Measurements from ENCODE around the gene NUDCD2.
"Not testable (repeated sequence)": the region's sequence is repeated elsewhere in the genome, so short reads cannot be mapped to it uniquely, and the experiment has no call there.

NUDCD2 gene

DNA sequence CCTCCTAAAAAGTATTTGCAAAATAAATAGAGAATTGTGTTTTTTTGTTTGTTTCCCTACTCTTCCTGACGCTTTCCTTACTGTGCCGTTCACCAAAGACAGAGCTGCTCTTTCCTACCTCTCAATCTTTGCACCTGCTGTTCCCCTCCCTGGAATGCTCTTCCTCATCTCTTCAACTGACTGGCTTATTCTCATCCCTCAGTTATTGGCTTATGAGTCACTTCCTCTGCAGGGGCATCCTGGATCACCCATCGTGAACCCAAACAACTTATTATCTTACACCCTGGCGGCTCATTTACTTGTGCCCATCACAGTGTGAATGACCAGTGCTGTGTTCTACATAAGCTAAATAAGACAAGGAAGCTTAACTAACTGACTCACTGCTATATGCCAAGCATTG is 58.6 kb downstream of the NUDCD2 start:
- TF ChIP-seq, protein P1, sequence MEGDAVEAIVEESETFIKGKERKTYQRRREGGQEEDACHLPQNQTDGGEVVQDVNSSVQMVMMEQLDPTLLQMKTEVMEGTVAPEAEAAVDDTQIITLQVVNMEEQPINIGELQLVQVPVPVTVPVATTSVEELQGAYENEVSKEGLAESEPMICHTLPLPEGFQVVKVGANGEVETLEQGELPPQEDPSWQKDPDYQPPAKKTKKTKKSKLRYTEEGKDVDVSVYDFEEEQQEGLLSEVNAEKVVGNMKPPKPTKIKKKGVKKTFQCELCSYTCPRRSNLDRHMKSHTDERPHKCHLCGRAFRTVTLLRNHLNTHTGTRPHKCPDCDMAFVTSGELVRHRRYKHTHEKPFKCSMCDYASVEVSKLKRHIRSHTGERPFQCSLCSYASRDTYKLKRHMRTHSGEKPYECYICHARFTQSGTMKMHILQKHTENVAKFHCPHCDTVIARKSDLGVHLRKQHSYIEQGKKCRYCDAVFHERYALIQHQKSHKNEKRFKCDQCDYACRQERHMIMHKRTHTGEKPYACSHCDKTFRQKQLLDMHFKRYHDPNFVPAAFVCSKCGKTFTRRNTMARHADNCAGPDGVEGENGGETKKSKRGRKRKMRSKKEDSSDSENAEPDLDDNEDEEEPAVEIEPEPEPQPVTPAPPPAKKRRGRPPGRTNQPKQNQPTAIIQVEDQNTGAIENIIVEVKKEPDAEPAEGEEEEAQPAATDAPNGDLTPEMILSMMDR (IDR thresholded peaks at IDR 0.05): no peak
- no peak for DNase-seq
- Mint-ChIP-seq H3K27me3 (ENCODE audit: low read depth, poor library complexity) (peaks cover 4% of the 10 kb centered on the region), H3K9me3 (no peaks in the 10 kb centered on the region), H3K4me3 (no peak overlapping the region), H3K4me1 (no peaks in the 10 kb centered on the region), H3K36me3 (ENCODE audit: low read depth) (no peaks in the 10 kb centered on the region), H3K27ac (no peak overlapping the region)

DNA sequence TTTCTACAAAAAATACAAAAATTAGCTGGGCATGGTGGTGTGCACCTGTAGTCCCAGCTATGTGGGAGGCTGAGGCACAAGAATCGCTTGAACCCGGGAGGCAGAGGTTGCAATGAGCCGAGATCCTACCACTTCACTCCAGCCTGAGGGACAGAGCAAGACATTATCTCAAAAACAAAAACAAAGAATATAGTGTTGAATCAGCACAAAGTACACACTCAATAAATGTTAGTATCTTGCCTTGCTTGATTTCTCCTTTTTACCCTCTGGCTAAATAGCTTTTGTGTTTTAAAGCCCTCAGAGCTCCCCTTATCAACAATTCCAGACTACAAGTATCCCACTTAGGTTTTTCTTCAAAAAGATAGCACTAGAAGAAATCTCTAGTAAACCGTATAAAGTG is 60.0 kb downstream of the NUDCD2 start:
- H3K9me3 Mint-ChIP-seq: peaks cover 3% of the 10 kb centered on the region
- H3K36me3 Mint-ChIP-seq (ENCODE audit: low read depth): no peaks in the 10 kb centered on the region
- no peak overlapping the region for H3K4me3 Mint-ChIP-seq
- DNase-seq: no peak
- H3K4me1 Mint-ChIP-seq: no peaks in the 10 kb centered on the region
- peaks cover 10% of the 10 kb centered on the region for H3K27me3 Mint-ChIP-seq (ENCODE audit: low read depth, poor library complexity)
- H3K27ac Mint-ChIP-seq: no peak overlapping the region
- TF ChIP-seq, protein P1 (IDR thresholded peaks at IDR 0.05): no peak

DNA sequence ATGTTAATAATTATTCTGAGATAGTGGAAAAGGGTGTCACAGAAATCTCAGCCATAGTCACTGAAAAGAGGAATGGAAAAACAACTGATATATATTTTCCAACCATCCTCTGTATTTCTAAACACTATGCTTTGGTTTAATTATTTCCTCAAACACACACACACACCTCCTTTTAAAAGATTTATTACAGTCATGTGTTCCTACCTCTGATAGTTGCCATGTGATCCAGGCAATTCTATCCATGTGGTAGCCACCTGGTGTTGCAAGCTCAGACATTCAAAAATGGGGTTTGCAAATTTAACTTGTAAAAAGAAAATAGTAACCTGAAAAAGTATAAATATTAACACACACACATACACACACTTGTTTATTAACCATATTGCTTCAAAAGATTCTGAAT is 62.5 kb downstream of the NUDCD2 start:
- Mint-ChIP-seq H3K9me3 (peaks cover 28% of the 10 kb centered on the region), H3K27ac (peak overlapping the region; percentile 4), H3K4me3 (no peak overlapping the region), H3K27me3 (ENCODE audit: low read depth, poor library complexity) (peaks cover 13% of the 10 kb centered on the region), H3K36me3 (ENCODE audit: low read depth) (peaks cover 5% of the 10 kb centered on the region), H3K4me1 (no peaks in the 10 kb centered on the region)
- DNase-seq: no peak
- TF ChIP-seq, protein P1 (IDR thresholded peaks at IDR 0.05): no peak

DNA sequence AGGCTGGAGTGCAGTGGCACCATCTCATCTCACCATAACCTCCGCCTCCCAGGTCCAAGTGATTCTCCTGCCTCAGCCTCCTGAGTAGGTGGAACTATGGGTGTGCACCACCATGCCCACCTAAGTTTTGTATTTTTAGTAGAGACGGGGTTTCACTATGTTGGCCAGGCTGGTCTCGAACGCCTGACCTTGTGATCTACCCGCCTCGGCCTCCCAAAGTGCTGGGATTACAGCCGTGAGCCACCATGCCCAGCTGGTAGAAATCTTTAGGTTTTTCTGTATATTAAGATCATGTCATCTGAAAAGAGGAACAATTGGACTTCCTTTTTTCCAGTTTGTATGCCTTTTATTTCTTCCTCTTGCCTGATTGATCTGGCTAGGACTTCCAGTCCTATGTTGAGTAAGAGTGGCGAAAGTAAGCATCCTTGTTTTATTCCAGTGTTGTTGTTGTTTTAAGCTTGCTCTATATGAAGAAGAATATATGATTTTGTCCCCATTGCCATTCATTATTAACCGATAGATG is 63.0 kb downstream of the NUDCD2 start:
- H3K4me1 Mint-ChIP-seq: not testable (repeated sequence)

More for the DNA sequence above, 63.0 kb downstream of the NUDCD2 start:
- not testable (repeated sequence) for H3K4me3 Mint-ChIP-seq; H3K36me3 Mint-ChIP-seq (ENCODE audit: low read depth); DNase-seq; H3K27ac Mint-ChIP-seq
- Mint-ChIP-seq H3K9me3 (peaks cover 33% of the 10 kb centered on the region), H3K27me3 (ENCODE audit: low read depth, poor library complexity) (peaks cover 11% of the 10 kb centered on the region)
